Lung (tissue), 12 donors: ENCODE data around the gene TSC22D2. TPM values are rescaled to one million over a fixed set of nuclear protein-coding genes. Genes with fewer than 3 reads are reported as not detected.

Experiments
- ATAC-seq: fragments of 200-7000 bp; cut with Tn5 transposase; one replicate; pipeline ENCODE4 v1.9.1; 2020; ENCODE audit warnings: moderate number of reproducible peaks; ENCODE audit not compliant: insufficient read depth, low FRiP score
- DNase-seq, 3 donors: peaks; one replicate each; pipeline ENCODE4 v3.0.0-alpha.2; 2013 to 2017
- H3K27ac ChIP-seq, 2 donors: one replicate each; pipeline ENCODE4 v1.5.1; 2013; ENCODE audit warnings: mild to moderate bottlenecking in 2 of 2, moderate library complexity in 2 of 2, control low read depth in 1 of 2, inconsistent platforms in 1 of 2, low read depth in 1 of 2, low read length in 1 of 2
- H3K27me3 ChIP-seq, 3 donors: one replicate each; pipeline ENCODE4 v1.5.1; 2013; ENCODE audit warnings: low read length in 2 of 3; ENCODE audit not compliant: control insufficient read depth in 3 of 3, insufficient read depth in 3 of 3
- H3K36me3 ChIP-seq, 4 donors: one replicate each; pipeline ENCODE4 v1.5.1; 2013; ENCODE audit warnings: low read length in 4 of 4, mild to moderate bottlenecking in 1 of 4, moderate library complexity in 1 of 4; ENCODE audit not compliant: control insufficient read depth in 4 of 4, insufficient read depth in 4 of 4
- H3K4me1 ChIP-seq, 5 donors: one replicate each; pipeline ENCODE4 v1.5.1; 2013; ENCODE audit warnings: low read length in 5 of 5, mild to moderate bottlenecking in 2 of 5, moderate library complexity in 1 of 5; ENCODE audit not compliant: control insufficient read depth in 5 of 5, insufficient read depth in 5 of 5
- H3K4me3 ChIP-seq: one replicate; pipeline ENCODE4 v1.5.1; 2013; ENCODE audit warnings: mild to moderate bottlenecking, control low read depth, moderate library complexity
- H3K9ac ChIP-seq, 2 donors: one replicate each; pipeline ENCODE4 v1.5.1; 2013; ENCODE audit warnings: low read length in 2 of 2, control low read depth in 1 of 2; ENCODE audit not compliant: insufficient read depth in 1 of 2
- H3K9me3 ChIP-seq, 4 donors: one replicate each; pipeline ENCODE4 v1.5.1; 2013; ENCODE audit warnings: low read length in 3 of 4, mild to moderate bottlenecking in 1 of 4, moderate library complexity in 1 of 4; ENCODE audit not compliant: control insufficient read depth in 4 of 4, insufficient read depth in 3 of 4
- WGBS, 2 donors: extraction: QIAGEN DNeasy Blood & Tissue Kit; methylation state at CpG; one replicate each; pipeline ENCODE4 v1.1.7; 2013; 5-methylcytosine and 5-hydroxymethylcytosine counted together
- polyA plus RNA-seq, 2 donors: library from polyadenylated mRNA; stranded (reverse); fragments of 200-250 nt; gene quantifications; one replicate each; pipeline ENCODE4 v1.2.1, GENCODE V29; 2013
- total RNA-seq, 2 donors: library from RNA; depleted of rRNA in 1 of 2; stranded (reverse); fragments of >200 nt in 1 of 2; gene quantifications; one replicate each; pipeline ENCODE4 v1.2.1, GENCODE V29; 2014 to 2021
- TF ChIP-seq, protein P1 (sequence below): IDR thresholded peaks from 2 replicates; pipeline ENCODE4 v1.5.1; 2012; ENCODE audit warnings: mild to moderate bottlenecking; ENCODE audit errors: control extremely low read depth, extremely low read depth
- donor health status: control.
- donor health status: control.
- donor health status: Bipolar disorder and iron deficiency.
- donor health status: healthy.
- donor health status: DM: yes; HTN: yes; CAD: no.

Gene TSC22D2
- total and polyA plus RNA-seq, 4 donors, result 8.8 to 57.7 (median 18.7) TPM

- H3K4me3 ChIP-seq, result no peak overlapping the region
- WGBS, 2 donors, result 65 to 82% methylated on average over 3 of the region's 3 CpGs
- H3K9me3 ChIP-seq, result no peaks in the 10 kb centered on the region
- ATAC-seq, result no peak
- TF ChIP-seq, protein P1, sequence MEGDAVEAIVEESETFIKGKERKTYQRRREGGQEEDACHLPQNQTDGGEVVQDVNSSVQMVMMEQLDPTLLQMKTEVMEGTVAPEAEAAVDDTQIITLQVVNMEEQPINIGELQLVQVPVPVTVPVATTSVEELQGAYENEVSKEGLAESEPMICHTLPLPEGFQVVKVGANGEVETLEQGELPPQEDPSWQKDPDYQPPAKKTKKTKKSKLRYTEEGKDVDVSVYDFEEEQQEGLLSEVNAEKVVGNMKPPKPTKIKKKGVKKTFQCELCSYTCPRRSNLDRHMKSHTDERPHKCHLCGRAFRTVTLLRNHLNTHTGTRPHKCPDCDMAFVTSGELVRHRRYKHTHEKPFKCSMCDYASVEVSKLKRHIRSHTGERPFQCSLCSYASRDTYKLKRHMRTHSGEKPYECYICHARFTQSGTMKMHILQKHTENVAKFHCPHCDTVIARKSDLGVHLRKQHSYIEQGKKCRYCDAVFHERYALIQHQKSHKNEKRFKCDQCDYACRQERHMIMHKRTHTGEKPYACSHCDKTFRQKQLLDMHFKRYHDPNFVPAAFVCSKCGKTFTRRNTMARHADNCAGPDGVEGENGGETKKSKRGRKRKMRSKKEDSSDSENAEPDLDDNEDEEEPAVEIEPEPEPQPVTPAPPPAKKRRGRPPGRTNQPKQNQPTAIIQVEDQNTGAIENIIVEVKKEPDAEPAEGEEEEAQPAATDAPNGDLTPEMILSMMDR, result no peak
- H3K36me3 ChIP-seq, result peaks cover 0 to 8% (median 0%) of the 10 kb centered on the region in 4 donors
- peaks cover 0 to 27% (median 3%) of the 10 kb centered on the region in 5 donors for H3K4me1 ChIP-seq
- no peaks in the 10 kb centered on the region for H3K27me3 ChIP-seq
- no peak overlapping the region for H3K27ac ChIP-seq
- no peak for DNase-seq
- H3K9ac ChIP-seq, result no peak overlapping the region
These were observed 18.2 kb downstream of the TSC22D2 start for GRCh38 chr3:150426292-150426691.

DNA sequence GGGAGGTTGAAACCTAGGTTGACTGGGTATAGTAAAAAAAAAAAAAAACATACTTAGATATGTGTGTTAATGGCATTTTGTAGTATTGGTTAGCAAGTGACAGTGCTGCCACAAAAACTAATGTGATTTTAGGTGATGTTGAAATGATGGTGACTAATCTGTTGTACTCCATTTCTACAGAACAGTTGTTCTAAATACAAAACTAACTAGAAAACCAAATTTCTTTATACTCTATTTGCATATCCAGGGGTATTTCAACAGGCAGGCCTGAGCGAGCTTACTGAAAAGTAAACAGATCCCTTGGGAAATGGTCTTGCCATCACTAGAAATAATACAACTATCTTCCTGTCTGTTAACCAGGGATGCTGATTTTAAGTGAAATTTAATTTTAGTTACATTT lies 20.5 kb downstream of the TSC22D2 start:
- DNase-seq (no peak), ATAC-seq (no peak)
- Histone ChIP-seq H3K27me3 (no peaks in the 10 kb centered on the region), H3K9me3 (no peaks in the 10 kb centered on the region), H3K9ac (no peak overlapping the region), H3K4me1 (peaks cover 0 to 21% (median 0%) of the 10 kb centered on the region in 5 donors), H3K4me3 (no peak overlapping the region), H3K36me3 (peaks cover 0 to 4% (median 0%) of the 10 kb centered on the region in 4 donors), H3K27ac (no peak overlapping the region)
- 84 to 85% methylated on average over 1 of the region's 1 CpG for WGBS, 2 donors
- TF ChIP-seq, protein P1, result no peak

- no peaks in the 10 kb centered on the region for H3K27me3 ChIP-seq
- TF ChIP-seq, protein P1, result no peak
- peaks cover 0 to 24% (median 0%) of the 10 kb centered on the region in 5 donors for H3K4me1 ChIP-seq
- ATAC-seq (no peak), DNase-seq (no peak)
- H3K4me3 ChIP-seq, result no peak overlapping the region
- H3K27ac ChIP-seq, result no peak overlapping the region
- no peak overlapping the region for H3K9ac ChIP-seq
- H3K36me3 ChIP-seq, result peaks cover 0 to 4% (median 0%) of the 10 kb centered on the region in 4 donors
- 32 to 36% methylated on average over 2 of the region's 2 CpGs for WGBS, 2 donors
- H3K9me3 ChIP-seq, result no peaks in the 10 kb centered on the region
These were observed 21.9 kb downstream of the TSC22D2 start for GRCh38 chr3:150429767-150430671.
